C1 segment of cervical spinal cord (tissue), 14 donors: Measurements from ENCODE around the gene CA12.
"Not testable (repeated sequence)": the region's sequence is repeated elsewhere in the genome, so short reads cannot be mapped to it uniquely, and the experiment has no call there.

ENCODE experiments used
- DNase-seq, 14 donors: peaks; one replicate each; lab custom pipeline; 2025; lab: John Stamatoyannopoulos, UW

CA12 gene

DNA sequence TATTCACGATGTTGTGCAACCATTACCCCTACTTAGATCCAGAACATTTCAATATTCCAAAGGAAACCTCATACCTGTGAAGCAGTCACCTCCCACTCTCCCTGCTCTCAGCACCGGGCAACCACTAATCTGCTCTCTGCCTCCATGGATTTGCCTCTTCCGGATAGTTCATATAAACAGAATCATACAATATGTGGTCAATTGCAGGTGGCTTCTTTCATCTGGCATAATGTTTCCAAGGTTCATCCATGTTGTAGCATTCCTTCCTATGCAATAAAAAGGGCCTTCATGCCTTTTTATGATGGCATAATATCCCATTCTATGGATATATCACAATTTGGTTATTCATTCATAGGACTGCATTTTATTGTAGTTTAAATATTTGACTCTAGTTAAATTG lies 23.9 kb downstream of the CA12 start:
- no peak for DNase-seq

DNA sequence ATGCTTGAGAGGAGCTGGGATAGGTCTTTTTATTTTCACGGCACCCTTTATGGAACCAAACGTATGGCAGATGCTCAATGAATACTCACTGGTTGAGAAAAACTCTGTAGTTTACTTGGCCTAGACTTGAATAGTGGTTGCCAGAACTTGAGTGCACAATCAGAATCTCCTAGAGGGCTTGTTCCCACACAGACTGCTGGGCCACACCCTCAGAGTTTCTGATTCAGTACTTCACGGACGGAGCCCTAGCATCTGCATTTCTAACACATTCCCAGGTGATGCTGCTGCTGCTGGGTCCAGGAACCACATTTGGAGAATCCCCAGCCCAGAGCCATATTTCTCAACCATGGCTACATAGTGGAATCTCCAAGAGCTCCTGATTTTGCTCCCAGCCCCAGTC lies 24.6 kb downstream of the CA12 start:
- no peak for DNase-seq

DNA sequence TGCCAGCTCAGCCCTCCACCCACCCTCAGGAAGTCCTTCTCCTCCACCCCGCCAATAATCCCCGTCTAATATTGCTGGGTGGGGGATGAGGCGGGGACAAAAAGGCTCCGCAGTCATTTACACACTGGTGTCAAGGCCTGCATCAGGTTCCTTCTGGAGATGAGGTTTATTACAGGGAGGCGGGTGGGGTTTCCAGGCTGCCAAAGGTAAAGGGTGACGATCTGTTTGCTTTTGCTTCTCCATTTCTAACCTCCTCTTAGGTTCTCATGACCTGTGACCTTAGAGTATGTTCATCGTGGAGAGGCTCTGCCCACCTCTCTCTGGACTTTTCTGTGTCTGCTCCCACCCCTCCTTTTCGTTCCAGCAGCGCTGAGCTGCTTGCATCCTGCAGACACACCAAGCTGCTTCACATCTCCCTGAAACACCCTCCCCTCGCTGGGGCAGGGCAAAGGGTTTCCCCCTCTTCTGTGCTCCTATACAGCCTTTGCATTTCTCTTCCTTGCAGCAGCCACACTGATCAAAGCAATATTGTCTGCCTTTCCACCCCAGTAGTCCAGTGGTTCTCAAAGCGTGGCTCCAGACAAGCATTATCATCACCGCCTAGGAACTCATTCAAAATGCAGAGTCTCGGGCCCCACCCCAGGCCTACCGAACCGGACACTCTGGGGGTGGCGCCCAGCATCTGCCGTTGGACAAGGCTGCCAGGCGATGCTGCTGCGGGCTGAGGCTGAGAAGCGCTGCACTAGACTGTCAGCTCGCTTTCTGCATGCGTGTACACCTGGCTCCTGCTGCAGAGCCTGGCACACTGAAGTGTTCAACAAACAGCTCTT lies 26.6 kb downstream of the CA12 start:
- DNase-seq, result no peak

- DNase-seq, result no peak
Observed at GRCh38 chr15:63353887-63354286, 27.8 kb downstream of the CA12 start.

DNA sequence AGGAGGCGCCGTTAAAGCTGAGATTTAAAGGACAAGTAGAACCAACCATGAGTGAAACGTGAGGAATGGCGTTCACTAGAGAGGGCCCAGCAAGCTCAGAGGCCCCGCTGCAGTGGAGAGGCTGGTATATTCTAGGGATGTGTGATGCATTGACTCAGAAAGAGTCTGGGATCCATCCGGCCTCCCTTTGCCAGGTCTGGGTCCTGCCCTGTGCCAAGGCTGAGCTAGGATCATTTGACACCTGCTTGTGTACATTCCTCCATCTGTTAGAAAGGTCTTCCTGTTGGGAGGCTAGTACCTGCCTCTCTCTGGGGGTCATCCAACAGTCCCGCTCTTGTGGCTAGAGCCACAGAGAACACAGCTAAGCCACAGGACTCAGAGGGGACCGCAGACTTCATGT lies 28.4 kb downstream of the CA12 start:
- no peak for DNase-seq

DNA sequence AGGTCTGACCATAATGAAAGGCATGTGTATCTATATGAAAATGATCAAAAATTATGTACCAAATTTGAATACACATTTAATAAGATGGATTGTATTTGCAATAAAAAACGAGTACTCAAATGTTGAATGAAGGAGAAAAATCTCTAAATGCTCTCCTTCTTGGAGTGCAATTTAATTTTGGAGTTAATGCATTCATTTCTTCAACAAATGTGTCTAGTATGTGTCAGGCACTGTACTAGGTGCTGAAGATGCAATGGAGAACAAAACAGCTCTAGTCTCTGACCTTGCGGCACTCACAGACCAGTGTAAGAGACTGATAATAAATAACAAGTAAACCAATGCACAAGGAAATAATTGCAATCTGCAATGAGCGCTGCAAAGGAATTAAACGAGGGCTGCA lies 28.8 kb downstream of the CA12 start:
- DNase-seq, result no peak

GRCh38 chr15:63351170-63351569 lies 30.5 kb downstream of the CA12 start:
- DNase-seq, result no peak

GRCh38 chr15:63350178-63350621 lies 31.4 kb downstream of the CA12 start:
- peak in 4 of 14 donors; percentile 4 to 8 (median 6) for DNase-seq

DNA sequence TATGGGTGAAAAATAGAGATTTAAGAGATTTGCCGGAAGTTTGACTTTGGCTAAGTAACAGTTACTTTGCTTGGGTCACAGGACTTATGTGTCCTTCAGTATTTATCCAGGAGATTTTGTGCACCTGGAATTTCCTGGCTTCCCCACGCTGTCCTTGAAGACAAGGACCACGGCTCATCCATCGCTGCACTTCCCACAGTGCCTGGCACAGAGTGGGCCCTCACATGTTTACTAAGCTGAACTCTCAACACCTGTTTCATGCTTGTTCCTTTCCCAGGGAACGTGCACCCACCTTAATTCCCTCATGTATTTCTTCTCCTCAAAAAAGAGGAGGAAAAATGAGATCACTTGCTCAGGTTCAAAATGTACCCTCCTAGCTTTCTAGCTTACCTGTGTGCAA lies 32.0 kb downstream of the CA12 start:
- DNase-seq, result no peak

GRCh38 chr15:63349156-63349555 lies 32.5 kb downstream of the CA12 start:
- DNase-seq, result peak in 1 of 14 donors; percentile 10

- peak in 11 of 14 donors; percentile 6 to 74 (median 41) for DNase-seq
Observed at GRCh38 chr15:63348392-63348791, 33.3 kb downstream of the CA12 start.

DNA sequence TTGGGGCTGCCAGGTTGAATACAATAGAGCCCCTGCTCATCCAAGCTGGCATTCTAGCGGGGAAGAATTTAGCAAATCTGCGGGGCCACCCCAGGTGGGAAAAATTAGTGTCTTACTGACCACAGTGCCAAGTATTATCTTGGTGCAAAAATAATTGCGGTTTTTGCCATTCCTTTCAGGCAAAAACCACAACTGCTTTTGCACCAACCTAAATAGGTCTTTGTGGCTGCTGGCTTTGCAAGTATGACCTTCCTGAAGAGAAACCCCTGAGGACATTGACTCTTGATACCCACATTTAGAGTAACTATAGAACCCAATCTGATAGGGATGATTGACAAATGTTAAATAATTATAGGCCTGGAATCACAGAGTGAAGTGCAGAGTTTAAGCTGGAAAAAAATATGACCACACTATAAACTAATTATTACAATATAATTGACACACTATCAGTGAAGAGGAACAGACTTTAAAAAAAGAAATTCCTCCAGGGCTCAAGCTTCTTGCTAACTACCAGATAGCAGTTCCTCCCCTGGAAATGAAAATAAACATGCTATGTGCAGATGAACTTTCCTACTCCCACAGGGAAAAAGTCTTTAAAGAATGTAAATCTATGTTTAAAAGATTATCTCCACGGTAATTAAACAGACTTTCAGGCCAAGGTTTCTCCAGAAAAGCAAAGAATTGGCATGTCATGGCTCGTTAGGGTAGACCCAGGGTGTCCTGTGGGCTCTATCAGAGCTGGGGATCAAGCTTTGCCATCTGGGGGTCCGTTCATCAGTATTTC lies 34.4 kb downstream of the CA12 start:
- DNase-seq, result no peak

DNA sequence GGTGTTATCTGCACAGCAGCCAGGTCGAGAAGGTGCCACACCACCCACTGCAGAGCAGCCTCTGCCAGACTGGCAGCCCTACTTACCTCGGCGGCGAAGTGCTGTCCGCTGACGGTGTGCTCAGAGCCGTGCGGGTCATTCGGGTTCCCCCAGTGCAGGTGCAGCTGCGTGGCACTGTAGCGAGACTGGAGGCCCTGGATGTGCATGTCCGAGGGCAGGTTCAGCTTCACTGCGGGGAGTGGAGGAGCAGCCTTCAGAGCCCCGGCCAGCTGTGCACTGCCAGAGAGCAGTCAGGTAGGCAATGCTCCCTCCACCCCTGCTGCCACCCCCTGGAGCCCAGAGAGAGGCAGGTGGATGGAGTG lies 36.3 kb downstream of the CA12 start:
- DNase-seq, result no peak

DNA sequence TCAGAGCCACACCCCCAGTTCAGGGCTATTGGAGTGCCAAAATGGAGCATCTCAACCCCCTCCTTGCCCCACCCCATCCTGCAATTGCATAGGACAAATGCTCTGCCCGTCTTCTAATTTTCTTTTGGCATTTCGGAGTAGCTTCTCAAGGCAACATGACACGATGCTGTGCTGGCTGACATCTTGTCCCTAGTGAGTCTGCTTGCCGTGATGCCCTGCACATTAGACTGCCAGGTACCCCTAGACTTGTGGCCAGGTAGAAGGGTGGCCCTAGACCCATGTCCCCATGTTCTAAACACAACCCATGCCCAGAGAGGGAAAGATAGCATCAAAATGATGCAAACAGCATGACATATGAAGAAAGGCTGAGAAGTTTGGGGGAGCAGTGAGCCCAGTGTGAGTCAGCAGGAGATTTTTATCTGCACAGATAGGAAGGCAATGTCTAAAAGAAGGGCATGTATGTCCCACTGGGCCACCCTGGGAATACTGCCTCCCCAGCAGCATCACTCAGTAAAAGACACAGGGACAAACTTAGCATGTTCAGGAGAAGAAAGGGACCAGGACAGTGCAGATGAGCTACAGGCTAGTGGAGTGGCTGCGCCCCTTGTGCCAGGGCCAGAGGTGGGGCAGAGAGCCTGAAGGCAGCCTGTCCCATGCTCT lies 36.8 kb downstream of the CA12 start:
- DNase-seq, result no peak

DNA sequence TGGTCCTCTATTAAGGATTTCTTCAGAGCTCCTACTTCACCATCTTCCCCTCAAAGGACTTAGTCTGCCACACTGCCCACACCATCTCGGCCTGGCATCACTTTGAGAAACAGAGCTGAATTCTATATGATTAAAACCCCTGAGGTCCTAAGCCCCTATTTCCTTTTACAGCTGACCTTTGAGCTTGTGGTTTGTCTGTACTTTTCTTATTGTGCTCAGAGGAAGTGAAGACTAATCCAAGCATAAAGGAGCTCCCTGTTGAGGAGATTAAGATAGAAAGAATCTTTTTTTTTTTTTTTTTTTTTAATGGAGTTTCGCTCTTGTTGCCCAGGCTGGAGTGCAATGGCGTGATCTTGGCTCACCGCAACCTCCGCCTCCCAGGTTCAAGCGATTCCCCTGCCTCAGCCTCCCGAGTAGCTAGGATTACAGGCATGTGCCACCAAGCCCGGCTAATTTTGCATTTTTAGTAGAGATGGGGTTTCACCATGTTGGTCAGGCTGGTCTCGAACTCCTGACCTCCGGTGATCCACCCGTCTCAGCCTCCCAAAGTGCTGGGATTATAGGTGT lies 38.6 kb downstream of the CA12 start:
- not testable (repeated sequence) for DNase-seq

DNA sequence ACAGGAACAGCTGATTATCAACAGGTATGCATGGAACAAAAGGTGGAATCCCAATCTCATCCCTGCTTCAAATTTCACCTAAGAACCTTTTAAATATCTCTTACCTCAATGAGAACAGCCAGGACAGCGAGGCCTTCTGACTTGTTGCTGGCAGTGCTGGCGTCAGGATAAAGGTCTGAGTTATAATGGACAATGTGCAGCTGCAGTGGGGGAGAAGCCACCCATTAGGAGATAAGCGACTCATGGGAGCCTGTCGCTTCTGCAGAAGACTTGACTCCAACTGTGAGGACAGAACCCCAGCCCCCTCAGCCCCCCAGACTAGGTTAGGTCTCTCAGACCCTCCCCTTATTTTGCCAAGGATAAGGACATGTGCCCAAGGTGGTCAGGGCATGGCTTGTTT lies 39.7 kb downstream of the CA12 start:
- DNase-seq, result no peak

GRCh38 chr15:63340878-63341277 lies 40.8 kb downstream of the CA12 start:
- no peak for DNase-seq

- DNase-seq, result no peak
Observed at GRCh38 chr15:63340353-63340752, 41.3 kb downstream of the CA12 start.

GRCh38 chr15:63339836-63340235 lies 41.8 kb downstream of the CA12 start:
- no peak for DNase-seq

DNA sequence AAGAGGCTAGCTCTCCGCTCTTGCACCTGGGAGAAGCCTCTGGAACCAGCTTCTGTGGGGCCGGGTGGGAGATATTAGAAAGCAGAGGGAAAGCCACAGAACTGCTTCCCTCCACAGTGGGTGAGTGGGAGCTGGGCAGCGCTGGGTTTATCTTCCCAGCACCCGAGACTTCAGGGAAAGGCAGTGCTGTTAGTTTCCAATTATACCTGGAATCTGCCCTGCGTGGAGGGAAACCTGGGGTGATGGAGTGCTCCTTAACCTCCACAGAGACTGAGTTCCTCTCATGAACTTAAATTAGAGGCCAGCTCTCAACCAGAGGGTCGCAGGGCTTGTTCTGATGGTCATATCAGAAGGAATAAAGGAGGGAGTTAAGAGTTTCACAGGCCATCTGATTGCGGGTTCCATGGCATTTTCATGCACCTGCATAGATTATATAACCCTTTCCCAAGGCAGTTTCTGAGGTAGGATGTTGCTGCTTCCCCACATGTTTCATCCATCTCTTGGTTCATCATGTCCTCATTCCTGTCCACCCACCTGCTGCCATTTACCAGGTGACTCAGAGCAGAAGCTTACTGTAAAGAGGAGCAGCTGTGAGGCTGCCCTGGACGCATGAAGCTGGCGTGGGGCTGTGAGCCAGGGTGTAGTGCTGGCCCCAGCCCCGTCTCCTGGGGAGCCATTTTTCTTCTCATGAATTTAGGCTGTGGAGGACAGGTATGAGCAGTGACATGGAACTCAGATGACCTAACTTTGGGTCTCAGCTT lies 42.5 kb downstream of the CA12 start:
- DNase-seq, result no peak

DNA sequence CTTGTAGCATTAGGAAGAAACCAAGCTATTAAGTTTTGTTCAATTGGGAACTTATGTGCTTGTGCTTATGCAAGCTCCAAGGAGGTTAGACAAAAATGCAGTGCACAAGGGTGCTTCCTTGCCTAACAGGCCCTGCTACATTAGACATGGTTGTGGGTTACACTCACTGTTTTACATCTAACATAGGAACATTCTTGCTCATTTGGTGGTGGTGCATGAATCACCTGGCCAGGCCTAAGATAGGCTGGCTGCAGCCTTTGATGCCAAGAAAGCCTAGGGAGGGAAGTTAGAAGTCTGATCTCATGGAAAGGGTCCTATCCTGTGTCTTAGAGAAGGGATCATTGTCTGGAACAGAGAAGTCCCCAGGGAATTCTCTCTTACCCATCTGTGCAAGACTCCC lies 43.5 kb downstream of the CA12 start:
- DNase-seq, result no peak
